Right kidney (tissue), 1 donor: ENCODE data around the gene EPS8.
"Not testable (repeated sequence)": the region's sequence is repeated elsewhere in the genome, so short reads cannot be mapped to it uniquely, and the experiment has no call there.

Experiments used
- DNase-seq: peaks from one replicate; pipeline ENCODE4 v3.0.0-alpha.2; 2016

The EPS8 gene

GRCh38 chr12:15800278-15800677 lies 11.1 kb upstream of the EPS8 start:
- no peak for DNase-seq

GRCh38 chr12:15797818-15798217 lies 8.6 kb upstream of the EPS8 start:
- no peak for DNase-seq

- DNase-seq, result no peak
Observed at GRCh38 chr12:15796493-15797141, 7.4 kb upstream of the EPS8 start.

- no peak for DNase-seq
Observed at GRCh38 chr12:15794836-15795235, 5.6 kb upstream of the EPS8 start.

GRCh38 chr12:15794196-15794595 lies 5.0 kb upstream of the EPS8 start:
- DNase-seq, result no peak

- DNase-seq, result no peak
Observed at GRCh38 chr12:15788233-15789219, 662 bp downstream of the EPS8 start.

- DNase-seq, result no peak
Observed at GRCh38 chr12:15787778-15788177, 1.4 kb downstream of the EPS8 start.

- DNase-seq, result no peak
Observed at GRCh38 chr12:15786772-15787171, 2.4 kb downstream of the EPS8 start.

- DNase-seq, result no peak
Observed at GRCh38 chr12:15783288-15783687, 5.9 kb downstream of the EPS8 start.

- DNase-seq, result no peak
Observed at GRCh38 chr12:15782667-15783066, 6.5 kb downstream of the EPS8 start.

- no peak for DNase-seq
Observed at GRCh38 chr12:15779925-15780324, 9.3 kb downstream of the EPS8 start.

- no peak for DNase-seq
Observed at GRCh38 chr12:15778126-15778525, 11.1 kb downstream of the EPS8 start.

GRCh38 chr12:15777355-15778012 lies 11.7 kb downstream of the EPS8 start:
- DNase-seq, result no peak

- DNase-seq, result no peak
Observed at GRCh38 chr12:15776532-15776931, 12.7 kb downstream of the EPS8 start.

- DNase-seq, result no peak
Observed at GRCh38 chr12:15774819-15775218, 14.4 kb downstream of the EPS8 start.

- DNase-seq, result no peak
Observed at GRCh38 chr12:15772405-15773018, 16.7 kb downstream of the EPS8 start.

GRCh38 chr12:15770581-15770980 lies 18.6 kb downstream of the EPS8 start:
- DNase-seq, result no peak

GRCh38 chr12:15770021-15770420 lies 19.2 kb downstream of the EPS8 start:
- no peak for DNase-seq

- DNase-seq, result no peak
Observed at GRCh38 chr12:15769586-15769985, 19.6 kb downstream of the EPS8 start.

- DNase-seq, result no peak
Observed at GRCh38 chr12:15767301-15767700, 21.9 kb downstream of the EPS8 start.

- no peak for DNase-seq
Observed at GRCh38 chr12:15763328-15763727, 25.9 kb downstream of the EPS8 start.

GRCh38 chr12:15762162-15762561 lies 27.0 kb downstream of the EPS8 start:
- not testable (repeated sequence) for DNase-seq
